Esophagus mucosa (tissue), 1 donor: ENCODE measurements around the gene POU2AF1. TPM values are rescaled to one million over a fixed set of nuclear protein-coding genes. Genes with fewer than 3 reads are reported as not detected.

Experiments
- ATAC-seq: fragments of 200-7000 bp; cut with Tn5 transposase; one replicate; pipeline ENCODE4 v1.9.1; 2020
- total RNA-seq: library from RNA; stranded (reverse); gene quantifications from one replicate; pipeline ENCODE4 v1.2.4, GENCODE V29; 2023
- donor health status: DM: yes; HTN: yes; CAD: no.

POU2AF1 gene
- total RNA-seq, 1 donor from 2014 or later: 2.6 TPM

DNA sequence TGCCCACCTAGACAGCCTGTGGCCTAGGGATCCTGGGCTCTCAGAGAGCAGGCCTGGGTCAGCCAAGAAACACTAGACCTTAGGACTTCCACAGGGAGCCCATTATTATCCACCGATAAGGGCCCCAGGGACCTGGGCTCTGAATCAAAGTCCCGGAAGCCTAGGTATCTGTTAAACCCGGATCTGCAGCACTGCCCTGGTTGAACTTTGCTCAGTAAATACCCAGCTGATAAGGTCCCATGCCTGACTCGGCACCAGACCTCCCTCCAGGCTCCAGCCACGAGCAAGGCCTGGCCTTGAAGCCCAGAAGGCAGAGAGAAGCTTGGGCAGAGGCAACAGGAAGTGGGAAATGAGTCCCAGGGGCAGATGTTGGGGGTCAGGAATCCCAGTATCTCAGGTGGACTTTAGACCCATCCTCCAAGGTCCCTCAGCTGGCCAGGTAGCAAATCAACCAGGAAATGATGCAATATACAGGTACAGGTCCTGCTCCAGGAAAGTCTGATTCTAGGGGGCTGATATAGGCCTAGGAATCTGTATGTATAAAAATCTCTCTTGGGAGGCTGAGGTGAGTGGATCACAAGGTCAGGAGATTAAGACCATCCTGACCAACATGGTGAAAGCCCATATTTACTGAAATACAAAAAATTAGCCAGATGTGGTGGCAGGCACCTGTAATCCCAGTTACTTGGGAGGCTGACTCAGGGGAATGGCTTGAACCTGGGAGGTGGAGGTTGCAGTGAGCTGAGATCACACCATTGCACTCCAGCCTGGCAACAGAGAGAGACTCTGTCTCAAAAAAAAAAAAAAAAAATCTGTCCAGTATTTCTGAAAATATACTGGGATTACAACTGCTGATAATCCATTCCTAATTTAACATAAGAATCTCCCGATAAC is 18.7 kb downstream of the POU2AF1 start:
- no peak for ATAC-seq

DNA sequence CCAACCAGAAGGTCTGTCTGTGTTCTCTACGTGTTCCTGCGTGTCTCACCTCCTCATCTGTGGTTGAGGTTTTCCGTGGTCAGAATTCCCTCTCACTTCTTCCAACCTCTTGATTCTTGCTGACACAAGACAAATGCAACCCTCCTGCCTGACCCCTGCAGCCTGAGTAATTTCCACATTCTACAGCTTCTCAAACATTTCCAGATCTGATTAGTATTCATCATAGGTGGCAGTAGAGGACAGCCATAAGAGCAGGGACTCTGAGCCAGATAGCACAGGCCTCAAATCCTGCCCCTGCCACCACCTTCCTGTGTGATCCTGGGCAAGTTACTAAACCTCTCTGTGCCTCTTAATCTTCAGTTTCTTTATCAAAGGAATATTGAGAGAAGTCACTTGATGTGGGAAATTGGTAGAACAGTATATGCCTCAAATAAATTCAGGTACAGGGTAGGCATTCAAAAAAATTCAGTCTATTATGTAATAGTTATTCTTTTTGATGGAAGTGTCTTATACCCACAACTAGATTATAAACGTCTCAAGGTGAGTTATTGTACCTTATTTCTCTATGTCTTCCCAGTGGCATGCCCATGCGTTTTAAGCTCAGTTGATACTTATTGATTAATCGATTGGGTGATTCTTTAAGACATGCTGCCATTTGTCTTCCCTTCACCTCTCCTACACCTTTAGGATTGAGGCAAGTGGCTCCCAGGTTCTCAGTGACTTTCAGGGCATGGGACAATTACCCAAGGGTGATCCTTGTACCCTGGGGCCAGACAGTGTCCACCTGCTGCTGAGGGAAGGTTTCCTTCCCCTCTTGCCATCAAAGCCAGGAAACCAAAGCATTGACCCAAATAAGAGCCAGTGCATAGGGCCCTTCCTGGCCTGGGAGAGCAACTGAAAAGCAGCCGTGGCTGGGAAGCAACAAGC is 19.6 kb downstream of the POU2AF1 start:
- ATAC-seq: no peak

GRCh38 chr11:111358038-111359001 is 20.8 kb downstream of the POU2AF1 start:
- ATAC-seq: no peak

GRCh38 chr11:111357150-111358037 is 21.7 kb downstream of the POU2AF1 start:
- ATAC-seq: no peak

DNA sequence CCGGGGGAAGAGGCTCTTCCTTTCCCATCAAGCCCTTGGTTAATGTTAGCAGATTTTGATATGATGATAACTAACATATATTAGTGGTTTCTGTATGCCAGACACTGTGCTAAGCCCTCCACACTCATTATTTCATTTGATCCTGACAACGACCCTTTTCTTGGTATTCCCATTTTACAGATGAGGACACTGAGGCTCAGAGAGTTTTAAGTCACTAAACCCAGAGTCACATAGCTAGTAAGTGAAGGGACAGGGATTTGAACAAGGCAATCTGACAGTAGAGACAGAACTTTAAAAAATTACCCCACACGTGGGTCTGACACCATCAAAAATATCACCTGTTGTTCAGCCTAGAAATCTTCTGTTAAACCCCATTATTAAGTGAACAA is 22.4 kb downstream of the POU2AF1 start:
- no peak for ATAC-seq

GRCh38 chr11:111355956-111356659 is 23.0 kb downstream of the POU2AF1 start:
- ATAC-seq: no peak

GRCh38 chr11:111355101-111355500 is 24.0 kb downstream of the POU2AF1 start:
- no peak for ATAC-seq

DNA sequence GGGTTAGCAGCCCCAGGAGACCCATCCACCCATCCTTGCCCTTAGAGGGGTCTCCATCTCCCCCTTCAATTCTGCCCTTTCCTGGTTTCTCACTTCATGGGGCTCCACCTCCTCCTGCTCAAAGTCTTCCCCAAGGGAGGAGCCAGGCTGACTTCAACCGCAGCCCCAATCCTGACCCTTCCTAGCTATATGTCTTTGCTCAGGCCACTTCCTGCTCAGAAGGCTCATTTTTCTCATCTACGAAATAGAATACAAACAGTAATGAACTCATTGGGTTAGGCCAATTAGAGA is 24.5 kb downstream of the POU2AF1 start:
- no peak for ATAC-seq

DNA sequence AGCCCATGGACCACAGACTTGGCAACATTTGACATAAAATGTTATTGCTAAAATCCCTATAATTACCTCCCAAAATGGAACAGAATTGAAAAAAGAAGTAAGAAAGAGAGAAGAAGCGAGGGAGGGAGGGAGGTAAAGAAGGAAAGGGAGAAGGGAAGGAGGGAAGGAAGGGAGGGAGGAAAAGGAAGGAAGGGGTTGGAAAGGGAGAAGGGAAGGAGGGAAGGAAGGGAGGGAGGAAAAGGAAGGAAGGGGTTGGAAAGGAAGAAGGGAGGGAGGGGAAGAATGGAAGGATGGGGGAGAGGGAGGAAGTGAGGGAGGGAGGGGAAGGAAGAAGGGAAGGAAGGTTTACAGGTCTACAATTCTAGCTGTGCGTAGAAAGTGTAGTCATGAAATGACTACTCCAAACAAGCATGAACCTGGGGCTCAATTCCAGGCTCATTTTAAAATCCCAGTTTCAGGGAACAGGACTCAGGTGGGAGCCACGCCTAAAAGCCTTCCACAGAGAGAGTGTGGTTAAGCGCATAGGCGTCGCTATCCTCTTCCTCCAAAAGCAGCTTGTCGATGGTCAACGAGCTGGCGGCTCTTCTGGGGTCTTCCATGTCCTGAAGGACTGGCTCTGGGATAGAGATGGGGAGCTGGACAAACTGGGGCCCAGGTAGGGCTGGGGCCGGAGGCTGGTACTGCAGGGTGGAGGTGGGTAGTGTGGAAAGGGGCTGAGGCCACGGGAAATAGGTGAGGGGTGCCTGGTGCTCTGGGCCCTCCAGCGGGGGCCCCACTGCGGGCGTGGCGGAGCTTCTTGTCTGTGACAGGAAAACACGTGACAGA is 25.1 kb downstream of the POU2AF1 start:
- no peak for ATAC-seq

DNA sequence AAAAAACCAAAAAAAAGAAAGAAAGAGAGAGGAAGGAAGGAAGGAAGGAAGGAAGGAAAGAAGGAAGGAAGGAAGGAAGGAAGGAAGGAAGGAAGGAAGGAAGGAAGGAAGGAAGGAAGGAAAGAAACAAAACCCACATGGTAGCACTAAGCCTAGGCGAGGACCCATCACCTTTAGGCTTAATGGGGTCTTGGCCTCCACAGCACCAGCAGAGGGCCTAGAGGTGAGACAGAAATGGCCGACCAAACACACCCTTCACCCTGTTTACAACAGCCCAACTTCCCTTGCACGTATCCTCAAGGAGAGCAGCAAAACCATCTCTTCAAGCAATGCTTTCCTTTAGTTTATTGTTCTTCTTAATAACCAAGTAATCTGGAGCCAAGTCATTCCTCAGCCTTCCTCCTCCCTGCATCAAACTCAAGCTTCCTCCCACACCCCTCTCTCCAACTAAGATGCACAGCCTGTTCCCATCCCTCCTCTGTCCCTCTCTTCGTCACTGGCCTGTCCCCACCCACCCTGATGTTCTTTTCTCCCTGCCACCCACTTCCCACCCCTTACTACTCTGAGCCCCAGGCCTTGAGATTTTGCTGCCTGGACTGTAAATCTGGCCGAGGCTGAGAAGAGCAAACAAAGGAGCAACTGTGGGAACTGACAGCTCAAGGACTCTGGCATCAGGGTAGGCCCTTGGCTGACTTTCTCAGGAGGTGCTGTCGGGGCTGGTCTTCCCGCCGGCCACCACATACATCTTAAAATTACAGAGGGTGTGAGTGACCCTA is 26.0 kb downstream of the POU2AF1 start:
- no peak for ATAC-seq

GRCh38 chr11:111352231-111352746 is 26.8 kb downstream of the POU2AF1 start:
- ATAC-seq: no peak

DNA sequence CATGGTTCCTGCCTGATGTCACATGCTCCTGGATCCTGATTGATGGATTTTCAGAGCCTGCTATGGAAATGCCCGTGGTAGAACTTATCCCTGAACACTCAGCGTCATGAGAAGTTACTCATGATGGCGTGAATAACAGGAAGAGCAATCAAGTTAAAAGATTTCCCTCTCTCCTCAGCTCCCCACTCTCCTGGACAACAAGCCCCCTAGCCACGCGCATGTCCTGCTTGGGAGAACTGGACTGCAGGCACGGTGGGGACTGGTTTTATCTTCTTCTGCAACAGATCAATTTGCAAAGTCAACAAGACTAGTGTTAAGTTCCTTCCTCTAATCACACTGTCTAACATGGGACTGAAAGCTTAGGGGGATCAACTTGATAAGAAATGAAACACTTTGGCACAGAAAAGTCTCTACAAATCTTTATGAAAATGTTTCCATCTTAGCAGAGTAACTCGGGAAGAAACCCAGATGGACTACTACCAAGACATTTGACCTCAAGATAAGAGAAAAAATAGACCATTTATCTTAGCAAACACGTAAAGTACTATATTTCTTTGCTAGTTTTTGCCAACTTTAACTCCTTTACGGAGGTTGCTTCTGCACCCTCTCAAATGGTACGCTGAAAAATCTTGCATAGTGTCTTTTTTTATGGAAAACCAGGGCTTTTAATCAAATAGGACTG is 27.6 kb downstream of the POU2AF1 start:
- ATAC-seq: no peak

- no peak for ATAC-seq
These were observed 28.3 kb downstream of the POU2AF1 start for GRCh38 chr11:111350811-111351210.

DNA sequence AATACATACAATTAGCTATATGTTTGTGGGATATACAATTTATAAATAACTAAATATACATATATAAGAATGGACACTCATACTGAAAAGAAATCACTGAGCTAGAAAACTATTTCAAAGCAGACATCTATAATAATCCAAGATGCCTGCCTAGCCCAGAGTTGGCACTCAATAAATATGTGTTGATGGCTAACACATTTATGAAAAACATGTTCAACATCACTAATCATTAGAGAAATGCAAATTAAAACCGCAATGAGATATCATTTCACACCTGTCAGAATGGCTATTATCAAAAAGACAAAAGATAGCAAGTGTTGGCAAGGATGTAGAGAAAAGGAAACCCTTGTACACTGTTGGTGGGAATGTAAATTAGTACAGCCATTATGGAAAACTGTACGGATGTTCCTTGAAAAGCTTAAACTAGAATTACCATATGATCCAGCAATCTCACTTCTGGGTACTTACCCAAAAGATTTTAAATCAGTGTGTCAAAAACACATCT is 29.8 kb downstream of the POU2AF1 start:
- ATAC-seq: no peak

GRCh38 chr11:111348147-111348546 is 30.9 kb downstream of the POU2AF1 start:
- ATAC-seq: no peak

DNA sequence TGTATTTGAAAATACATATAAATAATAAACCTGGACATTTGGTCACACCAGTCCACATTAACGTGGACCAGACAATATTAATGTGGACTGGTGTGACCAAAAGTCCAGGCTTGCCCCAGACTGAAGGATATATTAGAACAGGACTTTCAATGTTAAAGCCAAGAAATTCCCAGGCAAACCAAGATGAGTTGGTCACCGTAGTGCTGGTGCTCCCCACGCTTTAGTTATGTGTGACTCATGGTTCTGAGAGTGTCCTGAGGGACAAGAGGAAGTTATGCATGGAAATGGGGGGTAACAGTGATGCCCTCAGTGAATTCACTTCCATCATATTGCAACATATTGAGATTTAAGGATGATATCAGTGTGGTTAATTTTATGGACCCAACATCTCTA is 31.4 kb downstream of the POU2AF1 start:
- ATAC-seq: no peak

GRCh38 chr11:111347002-111347722 is 31.9 kb downstream of the POU2AF1 start:
- ATAC-seq: no peak
